GM13976 (cell line): ENCODE data around the gene BRD9.

Source experiments
- DNase-seq: peaks from one replicate; pipeline ENCODE4 v3.0.0; 2012; ENCODE audit warnings: low spot score
- CTCF ChIP-seq: IDR thresholded peaks from 2 replicates; pipeline ENCODE4 v1.5.1; 2012; ENCODE audit warnings: borderline replicate concordance, mild to moderate bottlenecking; ENCODE audit not compliant: insufficient read depth; ENCODE audit errors: extremely low read depth, missing control alignments, control extremely low read depth
- in situ Hi-C: fragments of 300-500 bp; cut with MboI; formaldehyde crosslinking; loops from one replicate; pipeline ENCODE4 v1.12.0; 2022; ENCODE audit warnings: low sequenced_read_pairs, mixed read lengths, inconsistent platforms; ENCODE audit not compliant: unreplicated experiment

Gene BRD9

GRCh38 chr5:861442-862366 is 30.9 kb downstream of the BRD9 start:
- in situ Hi-C loops, result no loop called here
- no peak for TF ChIP-seq CTCF
- no peak for DNase-seq

- no peak for DNase-seq
- in situ Hi-C loops, result no loop called here
- no peak for TF ChIP-seq CTCF
Measured at GRCh38 chr5:860506-861150, 32.0 kb downstream of the BRD9 start.

GRCh38 chr5:859798-860296 is 32.8 kb downstream of the BRD9 start:
- in situ Hi-C loops, result no loop called here
- DNase-seq, result no peak
- TF ChIP-seq CTCF, result no peak

- in situ Hi-C loops, result no loop called here
- no peak for TF ChIP-seq CTCF
- DNase-seq, result no peak
Measured at GRCh38 chr5:859391-859790, 33.2 kb downstream of the BRD9 start.

- no peak for DNase-seq
- TF ChIP-seq CTCF, result no peak
- in situ Hi-C loops, result no loop called here
Measured at GRCh38 chr5:858726-859125, 33.9 kb downstream of the BRD9 start.

GRCh38 chr5:856531-857425 is 35.8 kb downstream of the BRD9 start:
- no peak for DNase-seq
- TF ChIP-seq CTCF, result no peak
- in situ Hi-C loops, result no loop called here
